Measurements from ENCODE around the gene STIM2. TPM values are rescaled to one million over a fixed set of nuclear protein-coding genes. Genes with fewer than 3 reads are reported as not detected.

Gene STIM2
- total RNA-seq, 3 donors from 2014 or later, result 22.2 to 32.4 (median 23.5) TPM

DNA sequence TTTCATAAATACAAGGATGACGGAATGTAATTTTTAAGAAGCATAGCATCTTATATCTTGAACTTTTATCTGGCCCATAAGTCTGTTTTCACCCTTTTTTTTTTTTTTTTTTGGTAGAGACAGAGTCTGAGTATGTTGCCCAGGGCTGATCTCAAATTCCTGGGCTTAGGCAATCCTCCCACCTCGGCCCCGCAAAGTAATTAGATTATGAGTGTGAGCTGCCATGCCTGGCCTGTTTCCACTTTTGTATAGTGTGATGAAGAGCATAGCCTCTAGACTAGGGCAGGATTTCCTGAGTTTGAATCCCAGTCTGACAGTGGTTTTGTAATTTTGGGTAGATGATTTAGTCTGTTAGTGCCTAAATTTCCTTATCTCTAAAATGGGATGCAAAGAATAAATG is 11.0 kb downstream of the STIM2 start:
- Histone ChIP-seq H3K9me3 (no peaks in the 10 kb centered on the region), H3K36me3 (ENCODE audit: low read depth) (no peaks in the 10 kb centered on the region), H3K4me3 (no peak overlapping the region), H3K4me1 (ENCODE audit: low read depth) (peaks cover 4% of the 10 kb centered on the region)
- TF ChIP-seq, protein P1, sequence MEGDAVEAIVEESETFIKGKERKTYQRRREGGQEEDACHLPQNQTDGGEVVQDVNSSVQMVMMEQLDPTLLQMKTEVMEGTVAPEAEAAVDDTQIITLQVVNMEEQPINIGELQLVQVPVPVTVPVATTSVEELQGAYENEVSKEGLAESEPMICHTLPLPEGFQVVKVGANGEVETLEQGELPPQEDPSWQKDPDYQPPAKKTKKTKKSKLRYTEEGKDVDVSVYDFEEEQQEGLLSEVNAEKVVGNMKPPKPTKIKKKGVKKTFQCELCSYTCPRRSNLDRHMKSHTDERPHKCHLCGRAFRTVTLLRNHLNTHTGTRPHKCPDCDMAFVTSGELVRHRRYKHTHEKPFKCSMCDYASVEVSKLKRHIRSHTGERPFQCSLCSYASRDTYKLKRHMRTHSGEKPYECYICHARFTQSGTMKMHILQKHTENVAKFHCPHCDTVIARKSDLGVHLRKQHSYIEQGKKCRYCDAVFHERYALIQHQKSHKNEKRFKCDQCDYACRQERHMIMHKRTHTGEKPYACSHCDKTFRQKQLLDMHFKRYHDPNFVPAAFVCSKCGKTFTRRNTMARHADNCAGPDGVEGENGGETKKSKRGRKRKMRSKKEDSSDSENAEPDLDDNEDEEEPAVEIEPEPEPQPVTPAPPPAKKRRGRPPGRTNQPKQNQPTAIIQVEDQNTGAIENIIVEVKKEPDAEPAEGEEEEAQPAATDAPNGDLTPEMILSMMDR (IDR thresholded peaks at IDR 0.05), result no peak
- DNase-seq (no peak), ATAC-seq (no peak)
- intact Hi-C loops (cut with DNase I, micrococcal nuclease), result no loop called here

DNA sequence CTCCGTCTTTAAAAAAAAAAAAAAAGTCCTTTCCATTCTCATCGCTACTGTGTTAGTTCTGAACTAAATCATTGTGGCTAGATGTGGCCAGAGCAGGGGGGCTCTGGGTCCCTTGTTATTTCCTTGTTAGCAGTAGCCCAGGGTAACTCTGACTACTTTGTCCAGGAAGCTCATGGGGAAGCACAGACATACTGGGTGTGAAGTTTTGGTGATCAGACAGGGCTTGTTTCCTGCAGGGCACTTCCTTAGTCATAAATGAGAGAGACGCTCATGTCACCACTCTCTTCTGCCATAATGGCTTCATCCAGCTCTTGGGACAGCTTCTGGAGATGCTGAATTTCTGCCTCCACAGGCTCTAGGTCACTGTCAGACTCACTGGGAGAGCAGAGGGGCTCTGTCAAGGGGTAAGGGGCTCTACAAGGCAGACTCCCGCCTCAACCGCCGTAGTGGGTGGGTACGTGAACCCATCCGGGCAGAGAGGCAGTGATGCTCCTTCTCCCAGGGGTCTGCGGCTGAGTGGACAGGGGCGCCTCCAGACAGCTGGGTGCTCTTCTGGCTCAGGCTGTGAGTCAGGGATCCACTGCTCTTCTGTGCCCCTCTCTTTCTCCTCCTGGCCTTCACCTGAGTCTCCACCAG is 12.9 kb downstream of the STIM2 start:
- intact Hi-C loops (cut with DNase I, micrococcal nuclease), result no loop called here
- ATAC-seq (peak; percentile 77), DNase-seq (no peak)
- H3K9me3 ChIP-seq, result no peaks in the 10 kb centered on the region
- no peak overlapping the region for H3K4me3 ChIP-seq
- no peaks in the 10 kb centered on the region for H3K36me3 ChIP-seq (ENCODE audit: low read depth)
- TF ChIP-seq, protein P1 (IDR thresholded peaks at IDR 0.05), result no peak
- H3K4me1 ChIP-seq (ENCODE audit: low read depth), result no peaks in the 10 kb centered on the region

DNA sequence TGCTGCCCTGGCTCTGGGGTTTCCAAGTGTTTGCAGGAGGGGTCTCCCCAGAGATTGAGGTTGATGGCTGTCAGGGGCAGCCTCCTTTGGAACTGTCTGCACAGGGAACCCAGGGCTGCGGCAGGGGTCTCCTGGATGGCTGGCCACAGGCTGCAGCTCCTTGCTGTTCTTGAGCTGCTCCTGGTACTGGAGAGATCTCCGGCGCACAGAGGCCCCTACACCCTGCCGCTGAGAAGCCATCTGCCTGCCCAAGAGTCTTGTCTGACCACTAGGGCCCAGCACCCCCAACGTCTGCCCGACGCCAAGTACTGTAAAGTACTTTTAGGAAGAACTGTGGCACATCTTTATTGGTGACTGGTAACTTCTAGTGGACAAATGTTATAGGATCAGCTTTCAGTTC is 13.5 kb downstream of the STIM2 start:
- no peaks in the 10 kb centered on the region for H3K9me3 ChIP-seq
- DNase-seq, result peak in 1 of 3 donors; percentile 49
- no peak overlapping the region for H3K4me3 ChIP-seq
- no peaks in the 10 kb centered on the region for H3K4me1 ChIP-seq (ENCODE audit: low read depth)
- TF ChIP-seq, protein P1 (IDR thresholded peaks at IDR 0.05), result no peak
- no peaks in the 10 kb centered on the region for H3K36me3 ChIP-seq (ENCODE audit: low read depth)
- intact Hi-C loops (cut with DNase I, micrococcal nuclease), result no loop called here
- ATAC-seq, result peak; percentile 11

- no peak for ATAC-seq
- Histone ChIP-seq H3K9me3 (no peaks in the 10 kb centered on the region), H3K4me1 (ENCODE audit: low read depth) (no peaks in the 10 kb centered on the region)
Observed at GRCh38 chr4:26877406-26877805, 16.8 kb downstream of the STIM2 start.

GRCh38 chr4:26877961-26878360 is 17.3 kb downstream of the STIM2 start:
- ATAC-seq (peak; percentile 64), DNase-seq (no peak)
- no peaks in the 10 kb centered on the region for H3K36me3 ChIP-seq (ENCODE audit: low read depth)
- H3K4me1 ChIP-seq (ENCODE audit: low read depth), result no peaks in the 10 kb centered on the region
- no peak overlapping the region for H3K4me3 ChIP-seq
- TF ChIP-seq, protein P1 (IDR thresholded peaks at IDR 0.05), result no peak
- intact Hi-C loops (cut with DNase I, micrococcal nuclease), result no loop called here
- H3K9me3 ChIP-seq, result no peaks in the 10 kb centered on the region

More at GRCh38 chr4:26877406-26877805, 16.8 kb downstream of the STIM2 start:
- Histone ChIP-seq H3K36me3 (ENCODE audit: low read depth) (no peaks in the 10 kb centered on the region), H3K4me3 (no peak overlapping the region)
- DNase-seq, result no peak
- intact Hi-C loops (cut with DNase I, micrococcal nuclease), result no loop called here
- TF ChIP-seq, protein P1 (IDR thresholded peaks at IDR 0.05), result no peak

Data from mucosa of descending colon (tissue), 3 donors.